Activated naive CD8-positive, alpha-beta T cell treated with anti-CD3 and anti-CD28 coated beads, Interleukin-2, amount 50 U/mL, for 24 hours (primary cell): ENCODE measurements around the gene PIBF1.
"Not testable (repeated sequence)": the region's sequence is repeated elsewhere in the genome, so short reads cannot be mapped to it uniquely, and the experiment has no call there.

Experiments
- ATAC-seq: fragments of 150-1000 bp; cut with Tn5 transposase; one replicate; pipeline ENCODE4 v1.10.0; 2021
- DNase-seq: peaks from one replicate; pipeline ENCODE4 v3.0.0; 2021
- H3K27ac Mint-ChIP-seq: one replicate; pipeline ENCODE4 v1.8.0; 2021; ENCODE audit warnings: mild to moderate bottlenecking, mixed read lengths
- H3K27me3 Mint-ChIP-seq: one replicate; pipeline ENCODE4 v1.8.0; 2021; ENCODE audit warnings: mixed read lengths
- H3K36me3 Mint-ChIP-seq: one replicate; pipeline ENCODE4 v1.8.0; 2021; ENCODE audit warnings: low read depth, mixed read lengths
- H3K4me1 Mint-ChIP-seq: one replicate; pipeline ENCODE4 v1.8.0; 2021; ENCODE audit warnings: mixed read lengths
- H3K4me3 Mint-ChIP-seq: one replicate; pipeline ENCODE4 v1.8.0; 2021; ENCODE audit warnings: mild to moderate bottlenecking, moderate library complexity, mixed read lengths
- H3K9me3 Mint-ChIP-seq: one replicate; pipeline ENCODE4 v1.8.0; 2021; ENCODE audit warnings: mixed read lengths

Gene PIBF1

DNA sequence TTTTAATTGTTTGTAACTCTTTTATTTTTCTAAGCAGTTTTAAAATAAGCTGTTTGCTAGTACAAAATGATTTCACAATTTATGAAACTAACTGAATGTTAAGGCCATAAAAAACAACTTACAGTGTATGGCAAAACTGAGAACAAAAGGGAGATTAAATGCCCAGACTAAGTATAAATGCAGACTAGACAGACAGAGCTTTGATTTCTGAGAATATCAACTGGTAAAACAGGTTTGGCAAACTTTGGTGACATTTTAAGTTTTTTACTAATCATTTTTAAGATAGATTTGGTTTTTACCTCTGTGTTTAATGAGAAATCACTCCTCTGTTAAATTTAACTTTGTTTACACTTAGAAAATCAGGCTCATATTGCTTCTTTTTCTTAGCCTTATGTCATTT, 149.4 kb downstream of the PIBF1 start:
- peaks cover 51% of the 10 kb centered on the region for H3K36me3 Mint-ChIP-seq
- no peaks in the 10 kb centered on the region for H3K27me3 Mint-ChIP-seq
- H3K4me3 Mint-ChIP-seq: no peak overlapping the region
- H3K4me1 Mint-ChIP-seq: no peaks in the 10 kb centered on the region
- ATAC-seq (no peak), DNase-seq (no peak)
- H3K9me3 Mint-ChIP-seq: peaks cover 4% of the 10 kb centered on the region
- no peak overlapping the region for H3K27ac Mint-ChIP-seq

DNA sequence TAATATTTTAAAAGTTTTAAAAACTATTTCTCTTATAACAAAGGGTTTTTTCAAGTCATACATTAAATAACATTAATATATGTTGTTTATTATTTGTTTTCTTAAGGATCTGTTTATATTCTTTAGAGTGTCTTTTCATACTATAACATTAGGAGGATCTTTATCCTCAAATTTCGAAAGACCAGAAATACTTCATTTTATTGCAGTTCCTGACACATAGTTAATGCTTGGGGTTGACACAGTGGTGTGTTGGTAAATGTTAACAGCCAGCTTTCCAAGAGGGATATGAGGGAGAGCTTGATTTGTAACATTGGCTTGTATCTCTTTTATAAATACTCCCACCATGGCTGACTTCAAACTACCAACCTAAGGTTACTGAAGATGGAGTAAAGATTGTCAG, 150.3 kb downstream of the PIBF1 start:
- peaks cover 4% of the 10 kb centered on the region for H3K9me3 Mint-ChIP-seq
- H3K27ac Mint-ChIP-seq: no peak overlapping the region
- no peak for ATAC-seq
- H3K27me3 Mint-ChIP-seq: no peaks in the 10 kb centered on the region
- no peak for DNase-seq
- H3K36me3 Mint-ChIP-seq: peaks cover 49% of the 10 kb centered on the region
- H3K4me1 Mint-ChIP-seq: no peaks in the 10 kb centered on the region
- no peak overlapping the region for H3K4me3 Mint-ChIP-seq

DNA sequence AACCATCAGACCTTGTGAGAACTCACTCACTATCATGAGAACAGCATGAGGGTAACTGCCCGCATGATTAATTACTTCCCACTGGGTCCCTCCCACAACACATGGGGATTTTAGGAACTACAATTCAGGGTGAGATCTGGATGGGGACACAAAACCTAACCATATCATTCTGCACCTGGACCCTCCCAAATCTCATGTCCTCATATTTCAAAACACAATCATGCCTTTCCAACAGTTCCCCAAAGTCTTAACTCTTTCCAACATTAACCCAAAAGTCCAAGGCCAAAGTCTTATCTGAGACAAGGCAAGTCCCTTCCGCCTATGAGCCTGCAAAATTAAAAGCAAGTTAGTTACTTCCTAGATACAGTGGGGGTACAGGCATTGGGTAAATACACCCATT, 164.3 kb downstream of the PIBF1 start:
- not testable (repeated sequence) for ATAC-seq, H3K4me1 Mint-ChIP-seq, H3K27ac Mint-ChIP-seq, H3K27me3 Mint-ChIP-seq, DNase-seq, H3K4me3 Mint-ChIP-seq, H3K9me3 Mint-ChIP-seq
- peaks cover 63% of the 10 kb centered on the region for H3K36me3 Mint-ChIP-seq

DNA sequence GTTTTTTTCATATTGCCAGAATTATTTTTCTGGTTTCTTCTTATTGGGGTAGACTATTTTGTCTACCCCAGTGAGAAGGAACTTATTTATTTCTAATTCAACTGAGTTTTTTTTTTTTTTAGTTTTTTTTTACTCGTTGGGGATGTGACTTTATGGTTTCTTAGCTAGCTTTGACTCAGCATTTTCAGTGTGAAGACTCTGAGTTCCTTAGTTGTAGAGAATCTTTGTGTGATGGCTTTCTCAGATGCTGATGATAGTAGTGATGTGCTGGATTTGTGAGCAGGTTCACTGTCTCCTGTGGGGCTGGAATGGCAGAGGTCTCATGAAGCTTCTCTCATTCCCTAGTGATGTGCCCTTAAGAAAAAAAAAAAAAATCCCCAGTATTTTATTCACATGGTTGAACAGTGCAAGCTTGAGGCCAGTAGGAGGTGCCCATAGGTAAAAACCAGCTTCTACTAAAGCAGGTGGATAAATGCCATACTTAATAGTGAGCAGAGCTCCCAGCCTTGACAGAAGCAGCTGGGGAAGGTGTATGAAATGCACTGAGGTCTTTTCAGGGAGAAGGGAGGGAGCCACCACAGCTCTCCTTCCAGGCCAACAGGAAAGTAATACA, 170.7 kb downstream of the PIBF1 start:
- Mint-ChIP-seq H3K27me3 (no peaks in the 10 kb centered on the region), H3K36me3 (peaks cover 46% of the 10 kb centered on the region), H3K9me3 (peaks cover 7% of the 10 kb centered on the region), H3K4me3 (no peak overlapping the region), H3K4me1 (no peaks in the 10 kb centered on the region), H3K27ac (no peak overlapping the region)
- ATAC-seq (no peak), DNase-seq (no peak)

DNA sequence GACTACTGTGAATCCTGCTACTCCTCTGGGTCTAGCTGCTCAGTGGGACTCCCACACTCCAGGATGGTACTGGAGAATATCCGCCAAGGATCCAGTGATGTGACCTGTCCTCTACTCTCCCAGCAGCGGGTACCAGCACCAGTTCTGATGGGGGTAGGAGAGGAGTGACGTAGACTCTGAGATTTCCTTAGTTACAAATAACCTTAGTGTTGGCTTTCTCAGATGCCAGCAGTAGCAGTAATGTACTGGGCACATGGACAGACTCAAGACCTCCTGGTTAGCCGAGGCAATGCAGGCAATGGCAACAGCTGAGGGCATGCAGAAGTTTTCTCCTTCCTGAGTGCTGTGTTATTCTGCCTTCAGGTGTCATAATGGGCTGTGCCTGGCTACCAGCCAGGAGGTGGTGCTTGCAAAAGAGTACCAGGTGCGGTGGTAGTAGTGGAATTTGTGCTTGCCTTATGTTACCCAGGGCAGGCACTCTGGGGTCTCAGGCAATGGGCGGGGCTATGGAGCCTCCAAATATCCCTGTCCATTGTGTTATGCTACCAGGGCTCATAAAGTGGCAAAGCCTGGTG, 171.5 kb downstream of the PIBF1 start:
- no peak overlapping the region for H3K27ac Mint-ChIP-seq

DNA sequence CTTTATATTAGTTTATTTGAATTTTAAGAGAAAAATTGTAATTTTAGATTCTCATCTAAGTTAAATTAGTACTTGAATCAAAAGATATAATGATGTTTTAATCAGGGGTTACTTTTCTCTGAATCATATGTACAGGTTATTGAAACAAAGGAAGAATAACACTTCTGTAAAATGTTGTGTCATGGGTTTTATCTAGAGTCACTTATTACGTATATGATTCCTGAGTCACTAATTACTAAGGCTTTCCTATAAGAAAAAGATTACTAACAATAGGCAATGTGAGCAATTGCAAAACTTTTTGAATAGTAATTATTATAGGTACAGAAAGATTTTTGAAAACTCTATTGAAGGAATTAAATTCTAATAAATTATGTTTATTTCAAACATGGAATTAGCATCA, 177.7 kb downstream of the PIBF1 start:
- peaks cover 29% of the 10 kb centered on the region for H3K36me3 Mint-ChIP-seq
- no peak overlapping the region for H3K4me3 Mint-ChIP-seq
- H3K27ac Mint-ChIP-seq: no peak overlapping the region
- ATAC-seq (no peak), DNase-seq (no peak)
- H3K9me3 Mint-ChIP-seq: no peaks in the 10 kb centered on the region
- peaks cover 3% of the 10 kb centered on the region for H3K4me1 Mint-ChIP-seq
- no peaks in the 10 kb centered on the region for H3K27me3 Mint-ChIP-seq

More for the DNA sequence above, 171.5 kb downstream of the PIBF1 start:
- Mint-ChIP-seq H3K27me3 (no peaks in the 10 kb centered on the region), H3K4me1 (no peaks in the 10 kb centered on the region), H3K9me3 (peaks cover 2% of the 10 kb centered on the region), H3K36me3 (peaks cover 39% of the 10 kb centered on the region), H3K4me3 (no peak overlapping the region)
- no peak for ATAC-seq
- DNase-seq: no peak

DNA sequence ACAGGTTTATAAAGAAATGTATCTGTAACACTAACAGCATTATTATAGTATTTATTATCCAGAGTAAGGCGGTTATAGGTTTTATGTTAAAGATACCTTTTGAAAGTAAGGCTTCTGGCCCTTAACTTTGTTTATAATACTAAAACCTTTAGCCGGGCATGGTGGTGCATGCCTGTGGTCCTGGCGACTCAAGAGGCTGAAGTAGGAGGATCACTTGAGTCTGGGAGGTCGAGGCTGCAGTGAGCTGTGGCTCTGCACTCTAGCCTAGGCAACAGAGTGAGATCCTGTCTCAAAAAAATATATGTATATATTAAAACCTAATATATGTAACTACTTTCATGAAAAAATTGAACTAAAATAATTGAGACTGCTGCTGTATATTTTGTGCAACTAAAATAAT, 178.2 kb downstream of the PIBF1 start:
- ATAC-seq: no peak

DNA sequence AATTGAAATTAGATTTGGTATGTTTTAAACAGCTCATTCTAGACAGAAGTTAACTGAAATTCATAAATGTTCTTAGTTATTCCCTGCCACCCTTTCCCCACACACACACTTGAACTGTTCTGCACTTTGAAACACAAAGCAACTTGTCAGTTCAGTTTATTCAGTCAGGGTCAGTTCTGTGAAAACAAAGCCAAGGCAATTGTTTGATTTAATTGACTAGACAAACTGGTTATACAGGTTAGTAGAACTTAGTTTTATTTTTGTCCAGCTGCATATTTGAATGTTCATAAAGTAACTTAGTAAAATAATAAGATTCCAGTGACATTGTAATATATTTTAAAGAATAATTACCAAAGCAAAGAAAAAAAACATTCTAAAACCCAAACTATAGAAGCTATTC, 178.6 kb downstream of the PIBF1 start:
- Mint-ChIP-seq H3K4me3 (no peak overlapping the region), H3K27me3 (no peaks in the 10 kb centered on the region), H3K36me3 (peaks cover 29% of the 10 kb centered on the region), H3K9me3 (no peaks in the 10 kb centered on the region), H3K27ac (no peak overlapping the region), H3K4me1 (peaks cover 3% of the 10 kb centered on the region)
- DNase-seq: no peak
- no peak for ATAC-seq

More for the DNA sequence above, 178.2 kb downstream of the PIBF1 start:
- Mint-ChIP-seq H3K27me3 (no peaks in the 10 kb centered on the region), H3K27ac (no peak overlapping the region), H3K9me3 (no peaks in the 10 kb centered on the region), H3K36me3 (peaks cover 28% of the 10 kb centered on the region), H3K4me1 (peaks cover 3% of the 10 kb centered on the region), H3K4me3 (no peak overlapping the region)
- DNase-seq: no peak

DNA sequence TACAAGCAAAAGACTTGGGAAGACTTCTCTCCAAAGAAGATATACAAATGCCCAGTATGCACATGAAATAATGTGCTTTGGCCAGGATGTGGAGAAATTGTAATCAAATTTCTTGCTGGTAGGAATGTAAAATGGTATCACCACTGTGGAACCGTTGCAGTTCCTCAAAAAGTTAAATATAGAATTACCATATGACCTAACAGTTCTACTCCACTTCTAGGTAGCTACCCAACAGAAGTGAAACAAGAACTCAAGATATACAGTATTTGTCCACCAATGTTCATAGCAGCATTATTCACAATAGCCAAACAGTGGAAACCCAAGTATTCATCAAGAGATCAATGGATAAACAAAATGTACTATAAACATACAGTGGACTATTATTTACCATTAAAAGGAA, 181.8 kb downstream of the PIBF1 start:
- ATAC-seq: no peak
- Mint-ChIP-seq H3K27ac (no peak overlapping the region), H3K9me3 (no peaks in the 10 kb centered on the region), H3K4me1 (peaks cover 3% of the 10 kb centered on the region), H3K36me3 (peaks cover 14% of the 10 kb centered on the region), H3K4me3 (no peak overlapping the region), H3K27me3 (no peaks in the 10 kb centered on the region)
- no peak for DNase-seq

DNA sequence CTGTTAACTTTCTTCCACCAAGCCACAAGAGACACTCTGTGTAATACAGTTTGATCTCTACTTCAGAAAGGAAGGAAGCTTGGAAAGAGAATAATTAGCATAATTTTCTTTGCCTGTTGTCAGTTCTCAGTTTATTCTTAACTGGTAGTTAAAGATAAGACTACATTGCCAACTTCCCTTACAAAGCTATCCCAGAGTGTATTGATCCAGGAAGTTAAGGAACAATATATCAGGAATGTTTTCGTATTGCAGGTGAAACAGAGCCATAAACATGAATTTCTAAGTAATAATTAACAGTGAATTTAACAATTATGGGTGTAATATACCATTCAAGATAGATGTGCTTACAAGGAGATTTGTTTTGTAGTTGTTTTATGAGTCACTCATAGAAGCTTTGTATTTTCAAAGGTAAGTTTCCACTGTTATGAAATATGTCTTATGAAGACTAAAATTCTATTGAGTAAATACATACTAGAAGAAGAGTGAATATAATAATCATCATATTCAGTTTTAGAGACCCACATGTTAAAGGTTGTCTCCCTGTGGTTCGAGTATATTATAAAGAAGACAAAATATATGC, 188.5 kb downstream of the PIBF1 start:
- H3K4me3 Mint-ChIP-seq: no peak overlapping the region
- no peak overlapping the region for H3K27ac Mint-ChIP-seq

DNA sequence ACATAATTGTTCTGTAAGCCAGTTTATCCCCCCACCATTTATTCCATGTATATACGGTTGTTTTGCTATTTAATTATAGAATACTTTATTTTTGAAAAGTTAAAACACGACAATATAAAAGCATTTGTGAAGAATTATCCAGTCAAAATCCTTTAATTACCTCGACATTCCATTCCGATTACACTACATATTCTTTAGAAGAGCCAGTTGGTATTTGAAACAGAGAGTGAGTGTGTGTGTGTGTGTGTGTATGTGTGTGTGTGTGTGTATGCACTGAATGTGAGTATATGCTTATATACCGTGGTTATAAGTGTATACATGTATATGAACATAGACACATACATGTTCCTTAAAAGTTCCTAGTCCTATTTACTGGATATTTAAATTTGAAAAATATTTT, 189.0 kb downstream of the PIBF1 start:
- H3K4me1 Mint-ChIP-seq: no peaks in the 10 kb centered on the region
- ATAC-seq: no peak
- no peaks in the 10 kb centered on the region for H3K27me3 Mint-ChIP-seq
- no peaks in the 10 kb centered on the region for H3K9me3 Mint-ChIP-seq
- no peak overlapping the region for H3K27ac Mint-ChIP-seq
- H3K4me3 Mint-ChIP-seq: no peak overlapping the region
- no peak for DNase-seq
- peaks cover 12% of the 10 kb centered on the region for H3K36me3 Mint-ChIP-seq

More for the DNA sequence above, 188.5 kb downstream of the PIBF1 start:
- no peaks in the 10 kb centered on the region for H3K4me1 Mint-ChIP-seq
- no peaks in the 10 kb centered on the region for H3K27me3 Mint-ChIP-seq
- DNase-seq: no peak
- ATAC-seq: no peak
- no peaks in the 10 kb centered on the region for H3K9me3 Mint-ChIP-seq
- peaks cover 10% of the 10 kb centered on the region for H3K36me3 Mint-ChIP-seq

DNA sequence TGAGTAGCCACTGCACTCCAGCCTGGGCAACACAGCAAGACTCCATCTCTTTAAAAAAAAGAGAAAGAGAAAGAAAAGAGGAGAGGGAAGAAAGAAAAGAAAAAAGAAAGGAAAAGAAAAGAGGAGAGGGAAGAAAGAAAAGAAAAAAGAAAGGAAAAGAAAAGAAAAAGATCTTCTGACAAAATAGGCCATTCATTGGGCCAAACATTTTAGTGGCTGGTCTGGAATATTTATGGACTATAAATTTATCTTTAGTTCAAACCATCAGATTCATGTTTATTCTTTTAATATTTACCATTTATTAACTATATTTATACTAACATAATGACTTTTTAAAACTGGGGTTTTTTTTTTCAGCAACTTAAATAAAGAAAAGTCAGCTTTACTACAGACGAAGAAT, 191.3 kb downstream of the PIBF1 start:
- Mint-ChIP-seq H3K4me1 (no peaks in the 10 kb centered on the region), H3K27ac (no peak overlapping the region), H3K4me3 (no peak overlapping the region), H3K36me3 (peaks cover 14% of the 10 kb centered on the region), H3K9me3 (no peaks in the 10 kb centered on the region), H3K27me3 (no peaks in the 10 kb centered on the region)
- ATAC-seq: no peak
- DNase-seq: no peak

DNA sequence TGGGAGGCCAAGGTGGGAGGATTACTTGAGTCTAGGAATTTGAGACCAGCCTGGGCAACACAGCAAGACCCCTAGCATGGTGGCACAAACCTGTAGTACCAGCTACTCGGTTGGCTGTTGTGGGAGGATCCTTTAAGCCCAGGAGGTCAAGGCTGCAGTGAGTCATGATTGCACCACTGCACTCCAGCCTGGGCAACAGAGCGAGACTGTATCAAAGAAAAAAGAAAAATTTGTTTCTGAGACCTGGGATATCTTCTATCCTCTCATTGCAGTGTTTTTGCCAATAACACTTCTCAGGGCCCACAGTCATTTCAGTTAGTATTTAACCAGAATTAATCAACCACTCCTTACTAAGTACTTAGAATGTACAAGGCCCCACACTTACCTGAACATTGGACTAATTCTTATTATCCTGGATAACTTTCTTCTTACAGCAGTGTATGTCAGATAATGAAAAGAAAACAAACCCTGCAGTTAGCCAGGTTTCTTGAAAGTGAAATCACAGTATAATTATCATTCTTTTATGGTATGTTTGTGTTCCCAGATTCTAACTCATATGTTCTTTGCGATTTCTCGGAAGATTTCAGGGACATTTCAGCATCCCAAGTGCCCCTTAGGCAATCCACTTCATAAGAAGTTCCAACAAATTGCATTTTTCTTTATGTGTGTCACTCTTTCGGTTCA, 201.3 kb downstream of the PIBF1 start:
- Mint-ChIP-seq H3K9me3 (no peaks in the 10 kb centered on the region), H3K36me3 (peaks cover 7% of the 10 kb centered on the region), H3K4me1 (no peaks in the 10 kb centered on the region), H3K27me3 (no peaks in the 10 kb centered on the region), H3K27ac (no peak overlapping the region), H3K4me3 (no peak overlapping the region)
- DNase-seq (no peak), ATAC-seq (no peak)

DNA sequence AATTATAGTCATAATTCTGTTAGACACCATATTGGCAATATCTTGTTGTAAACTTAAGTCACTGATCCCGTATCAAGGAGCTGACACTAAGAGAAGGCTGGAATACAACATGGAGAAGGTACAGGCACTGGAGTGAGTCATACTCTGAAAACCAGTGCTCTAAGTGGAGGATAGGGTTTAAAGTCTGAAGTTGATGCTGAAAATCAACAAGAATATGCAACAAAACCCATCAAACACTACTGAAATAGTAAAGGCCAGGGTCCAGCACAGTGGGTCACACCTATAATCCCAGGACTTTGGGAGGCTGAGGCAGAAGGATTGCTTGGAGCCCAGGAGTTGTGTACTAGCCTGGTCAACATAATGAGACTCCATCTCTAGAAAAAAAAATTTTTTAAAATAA, 203.7 kb downstream of the PIBF1 start:
- Mint-ChIP-seq H3K36me3 (peaks cover 4% of the 10 kb centered on the region), H3K27ac (no peak overlapping the region), H3K4me1 (no peaks in the 10 kb centered on the region), H3K27me3 (no peaks in the 10 kb centered on the region), H3K9me3 (no peaks in the 10 kb centered on the region), H3K4me3 (no peak overlapping the region)
- ATAC-seq (no peak), DNase-seq (no peak)

DNA sequence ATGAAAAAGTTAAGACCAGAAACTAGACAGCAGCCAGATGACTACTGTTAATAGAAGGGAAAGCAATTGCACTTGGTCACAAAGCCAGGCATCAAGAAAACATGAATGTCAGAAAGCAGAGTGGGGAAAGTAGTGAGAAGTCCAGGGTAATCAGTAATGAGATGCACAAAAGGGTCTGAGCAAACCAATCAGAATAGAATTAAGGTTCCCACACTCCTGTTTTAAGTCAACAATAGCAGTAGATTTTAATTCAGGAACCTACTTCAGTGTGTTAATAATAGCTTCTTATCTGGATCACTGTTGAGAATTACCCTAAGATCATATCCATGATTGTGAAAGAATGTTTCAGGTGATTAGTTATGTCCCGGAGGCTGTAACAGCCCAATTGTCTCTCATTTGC, 204.3 kb downstream of the PIBF1 start:
- Mint-ChIP-seq H3K27ac (no peak overlapping the region), H3K4me1 (no peaks in the 10 kb centered on the region), H3K27me3 (no peaks in the 10 kb centered on the region), H3K36me3 (peaks cover 3% of the 10 kb centered on the region), H3K9me3 (no peaks in the 10 kb centered on the region), H3K4me3 (no peak overlapping the region)
- ATAC-seq (no peak), DNase-seq (no peak)
